ENCODE results near the gene BUD23.

BUD23 gene

DNA sequence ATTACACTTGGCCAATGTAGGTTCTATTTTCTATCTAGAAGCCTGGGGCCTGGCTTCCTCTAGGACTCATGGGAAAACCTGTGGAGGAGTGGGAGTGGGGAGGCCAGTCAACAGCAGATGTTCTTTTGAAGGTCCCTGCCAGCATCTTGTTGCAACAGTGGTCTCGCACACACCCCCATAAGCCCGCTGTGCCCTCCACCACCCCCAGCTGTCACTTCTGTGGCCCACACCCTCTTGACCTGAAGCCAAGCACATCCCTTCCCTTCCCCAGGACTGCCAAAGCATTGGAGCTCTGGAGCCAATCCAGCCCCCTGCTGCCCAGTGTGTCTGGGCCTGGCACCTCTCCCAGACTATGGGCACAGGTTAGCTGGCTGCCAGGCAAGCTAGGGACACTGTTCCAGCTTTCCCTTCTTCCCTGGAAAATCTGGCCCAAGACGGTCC, 38.0 kb downstream of the BUD23 start:
- TF ChIP-seq TAF1 (IDR thresholded peaks at IDR 0.05; ENCODE audit: borderline replicate concordance, insufficient read depth, low read length) (no peak), SIN3A (IDR thresholded peaks at IDR 0.05; ENCODE audit: borderline replicate concordance, insufficient read depth, low read length) (no peak), POLR2AphosphoS5 (IDR thresholded peaks at IDR 0.05; ENCODE audit: low read depth, low read length) (no peak)
- TF ChIP-seq, protein P1, sequence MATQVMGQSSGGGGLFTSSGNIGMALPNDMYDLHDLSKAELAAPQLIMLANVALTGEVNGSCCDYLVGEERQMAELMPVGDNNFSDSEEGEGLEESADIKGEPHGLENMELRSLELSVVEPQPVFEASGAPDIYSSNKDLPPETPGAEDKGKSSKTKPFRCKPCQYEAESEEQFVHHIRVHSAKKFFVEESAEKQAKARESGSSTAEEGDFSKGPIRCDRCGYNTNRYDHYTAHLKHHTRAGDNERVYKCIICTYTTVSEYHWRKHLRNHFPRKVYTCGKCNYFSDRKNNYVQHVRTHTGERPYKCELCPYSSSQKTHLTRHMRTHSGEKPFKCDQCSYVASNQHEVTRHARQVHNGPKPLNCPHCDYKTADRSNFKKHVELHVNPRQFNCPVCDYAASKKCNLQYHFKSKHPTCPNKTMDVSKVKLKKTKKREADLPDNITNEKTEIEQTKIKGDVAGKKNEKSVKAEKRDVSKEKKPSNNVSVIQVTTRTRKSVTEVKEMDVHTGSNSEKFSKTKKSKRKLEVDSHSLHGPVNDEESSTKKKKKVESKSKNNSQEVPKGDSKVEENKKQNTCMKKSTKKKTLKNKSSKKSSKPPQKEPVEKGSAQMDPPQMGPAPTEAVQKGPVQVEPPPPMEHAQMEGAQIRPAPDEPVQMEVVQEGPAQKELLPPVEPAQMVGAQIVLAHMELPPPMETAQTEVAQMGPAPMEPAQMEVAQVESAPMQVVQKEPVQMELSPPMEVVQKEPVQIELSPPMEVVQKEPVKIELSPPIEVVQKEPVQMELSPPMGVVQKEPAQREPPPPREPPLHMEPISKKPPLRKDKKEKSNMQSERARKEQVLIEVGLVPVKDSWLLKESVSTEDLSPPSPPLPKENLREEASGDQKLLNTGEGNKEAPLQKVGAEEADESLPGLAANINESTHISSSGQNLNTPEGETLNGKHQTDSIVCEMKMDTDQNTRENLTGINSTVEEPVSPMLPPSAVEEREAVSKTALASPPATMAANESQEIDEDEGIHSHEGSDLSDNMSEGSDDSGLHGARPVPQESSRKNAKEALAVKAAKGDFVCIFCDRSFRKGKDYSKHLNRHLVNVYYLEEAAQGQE (IDR thresholded peaks at IDR 0.05; ENCODE audit: insufficient read depth in 1 of 2, low read depth in 2 of 2, low read length in 2 of 2) = no peak

DNA sequence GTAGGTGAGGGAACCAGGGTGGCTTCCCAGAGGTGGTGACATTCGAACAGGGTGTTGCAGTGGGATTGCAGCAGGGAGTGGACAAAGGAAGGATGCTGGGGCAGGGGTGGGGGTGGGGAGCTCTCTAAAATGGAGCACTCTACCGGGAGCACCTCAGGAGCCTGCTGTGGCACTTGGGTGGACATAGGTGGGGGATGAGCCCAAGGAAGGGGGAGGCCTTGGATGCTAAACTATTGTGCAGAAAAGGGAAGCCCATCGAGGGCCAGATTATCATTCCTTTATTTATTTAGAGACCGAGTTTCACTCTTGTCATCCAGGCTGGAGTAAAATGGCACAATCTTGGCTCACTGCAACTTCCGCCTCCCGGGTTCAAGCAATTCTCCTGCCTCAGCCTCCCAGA, 39.4 kb downstream of the BUD23 start:
- TF ChIP-seq SIN3A (IDR thresholded peaks at IDR 0.05; ENCODE audit: borderline replicate concordance, insufficient read depth, low read length) = no peak
- TF ChIP-seq, protein P1 (IDR thresholded peaks at IDR 0.05; ENCODE audit: insufficient read depth in 1 of 2, low read depth in 2 of 2, low read length in 2 of 2) = no peak
- no peak for TF ChIP-seq FOXP2 (optimal IDR thresholded peaks at IDR 0.05; ENCODE audit: borderline replicate concordance, extremely low read depth, extremely low read length, insufficient read depth)
- TF ChIP-seq POLR2AphosphoS5 (IDR thresholded peaks at IDR 0.05; ENCODE audit: low read depth, low read length) = no peak
- TF ChIP-seq TAF1 (IDR thresholded peaks at IDR 0.05; ENCODE audit: borderline replicate concordance, insufficient read depth, low read length) = no peak

DNA sequence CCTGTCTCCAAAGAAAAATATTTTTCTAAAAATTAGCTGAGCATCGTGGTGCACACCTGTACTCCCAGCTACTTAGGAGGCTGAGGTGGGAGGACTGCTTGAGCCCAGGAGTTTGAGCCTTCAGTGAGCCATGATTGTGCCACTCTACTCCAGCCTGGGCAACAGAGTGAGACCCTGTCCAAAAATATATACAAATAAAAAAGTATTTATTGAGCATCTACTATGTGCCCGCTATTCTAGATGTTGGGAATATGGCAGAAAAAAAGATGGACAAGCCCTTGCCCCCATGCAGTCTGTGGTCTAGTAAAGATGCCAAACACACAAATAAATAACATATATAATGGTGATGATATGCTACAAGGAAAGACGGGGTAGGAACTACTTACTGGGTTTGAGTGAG, 40.4 kb downstream of the BUD23 start:
- TF ChIP-seq, protein P1 (IDR thresholded peaks at IDR 0.05; ENCODE audit: insufficient read depth in 1 of 2, low read depth in 2 of 2, low read length in 2 of 2) = no peak
- no peak for TF ChIP-seq TAF1 (IDR thresholded peaks at IDR 0.05; ENCODE audit: borderline replicate concordance, insufficient read depth, low read length)
- TF ChIP-seq POLR2AphosphoS5 (IDR thresholded peaks at IDR 0.05; ENCODE audit: low read depth, low read length) = no peak
- TF ChIP-seq SIN3A (IDR thresholded peaks at IDR 0.05; ENCODE audit: borderline replicate concordance, insufficient read depth, low read length) = no peak
- no peak for TF ChIP-seq FOXP2 (optimal IDR thresholded peaks at IDR 0.05; ENCODE audit: borderline replicate concordance, extremely low read depth, extremely low read length, insufficient read depth)

- TF ChIP-seq SIN3A (IDR thresholded peaks at IDR 0.05; ENCODE audit: borderline replicate concordance, insufficient read depth, low read length) = no peak
Measured at GRCh38 chr7:73726083-73726466, 42.7 kb downstream of the BUD23 start.

DNA sequence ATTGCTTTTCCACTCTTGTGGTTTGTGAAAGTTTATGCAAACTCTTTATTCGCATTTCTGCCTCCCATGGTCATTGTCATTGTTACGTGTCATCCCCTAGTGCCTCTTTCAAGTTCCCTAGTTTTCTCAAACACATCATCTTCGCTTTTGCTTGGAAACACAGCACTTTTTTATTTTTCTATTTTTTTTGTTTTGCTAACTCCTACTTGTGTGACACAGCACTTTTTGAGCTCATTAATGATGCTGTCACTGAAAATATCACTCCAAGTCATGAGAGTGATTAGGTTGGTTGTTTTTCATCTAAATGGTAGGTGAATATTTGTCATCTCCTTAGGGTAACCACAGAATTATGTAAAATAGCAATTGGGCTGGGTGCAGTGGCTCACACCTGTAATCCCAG, 44.6 kb downstream of the BUD23 start:
- TF ChIP-seq, protein P1 (IDR thresholded peaks at IDR 0.05; ENCODE audit: insufficient read depth in 1 of 2, low read depth in 2 of 2, low read length in 2 of 2) = no peak
- TF ChIP-seq FOXP2 (optimal IDR thresholded peaks at IDR 0.05; ENCODE audit: borderline replicate concordance, extremely low read depth, extremely low read length, insufficient read depth) = no peak
- no peak for TF ChIP-seq POLR2AphosphoS5 (IDR thresholded peaks at IDR 0.05; ENCODE audit: low read depth, low read length)
- no peak for TF ChIP-seq TAF1 (IDR thresholded peaks at IDR 0.05; ENCODE audit: borderline replicate concordance, insufficient read depth, low read length)
- no peak for TF ChIP-seq SIN3A (IDR thresholded peaks at IDR 0.05; ENCODE audit: borderline replicate concordance, insufficient read depth, low read length)

Measured in PFSK-1 (cell line).